ENCODE results near the gene ETV2.

The ETV2 gene

DNA sequence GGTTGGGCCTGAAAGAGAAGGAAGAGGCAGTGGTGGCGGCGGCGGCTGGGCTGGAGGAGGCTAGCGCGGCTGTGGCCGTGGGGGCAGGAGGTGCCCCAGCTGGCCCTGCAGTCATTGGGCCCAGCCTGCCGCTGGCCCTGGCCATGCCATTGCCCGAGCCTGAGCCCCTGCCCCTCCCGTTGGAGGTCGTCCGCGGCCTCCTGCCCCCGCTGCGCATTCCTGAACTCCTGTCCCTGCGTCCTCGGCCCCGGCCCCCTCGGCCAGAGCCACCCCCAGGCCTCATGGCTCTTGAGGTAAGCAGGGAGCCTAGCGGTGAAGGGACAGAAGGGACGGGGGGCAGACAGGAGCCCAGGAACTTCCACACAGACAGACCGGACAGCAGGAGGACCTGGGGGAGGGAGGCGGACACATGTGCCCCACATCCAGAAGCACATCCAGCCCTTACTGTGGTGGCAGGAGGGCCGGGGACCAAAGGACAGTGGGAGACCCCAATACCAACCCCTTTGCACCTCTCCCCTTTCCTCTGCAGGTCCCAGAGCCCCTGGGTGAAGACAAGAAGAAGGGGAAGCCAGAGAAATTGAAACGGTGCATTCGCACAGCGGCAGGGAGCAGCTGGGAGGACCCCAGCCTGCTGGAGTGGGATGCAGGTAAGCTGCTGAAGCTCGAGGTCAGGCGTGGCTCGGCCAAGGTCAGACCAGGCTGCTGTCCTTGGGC is 7.7 kb upstream of the ETV2 start:
- H3K27me3 ChIP-seq (ENCODE audit: control insufficient read depth, insufficient read depth, low read length) = no peaks in the 10 kb centered on the region
- no peaks in the 10 kb centered on the region for H3K9me3 ChIP-seq (ENCODE audit: control insufficient read depth, low read length)
- H3K4me1 ChIP-seq (ENCODE audit: control insufficient read depth, insufficient read depth, low read length) = peaks cover 5% of the 10 kb centered on the region
- peaks cover 7% of the 10 kb centered on the region for H3K36me3 ChIP-seq (ENCODE audit: control insufficient read depth, insufficient read depth, low read length)
- H3K9ac ChIP-seq (ENCODE audit: low read length) = no peak overlapping the region
- no peak overlapping the region for H3K4me3 ChIP-seq (ENCODE audit: low read length)

GRCh38 chr19:35636651-35637050 is 4.9 kb upstream of the ETV2 start:
- Histone ChIP-seq H3K4me3 (ENCODE audit: low read length) (no peak overlapping the region), H3K27me3 (ENCODE audit: control insufficient read depth, insufficient read depth, low read length) (no peaks in the 10 kb centered on the region), H3K4me1 (ENCODE audit: control insufficient read depth, insufficient read depth, low read length) (no peaks in the 10 kb centered on the region), H3K9ac (ENCODE audit: low read length) (no peak overlapping the region), H3K36me3 (ENCODE audit: control insufficient read depth, insufficient read depth, low read length) (peaks cover 7% of the 10 kb centered on the region), H3K9me3 (ENCODE audit: control insufficient read depth, low read length) (no peaks in the 10 kb centered on the region)

DNA sequence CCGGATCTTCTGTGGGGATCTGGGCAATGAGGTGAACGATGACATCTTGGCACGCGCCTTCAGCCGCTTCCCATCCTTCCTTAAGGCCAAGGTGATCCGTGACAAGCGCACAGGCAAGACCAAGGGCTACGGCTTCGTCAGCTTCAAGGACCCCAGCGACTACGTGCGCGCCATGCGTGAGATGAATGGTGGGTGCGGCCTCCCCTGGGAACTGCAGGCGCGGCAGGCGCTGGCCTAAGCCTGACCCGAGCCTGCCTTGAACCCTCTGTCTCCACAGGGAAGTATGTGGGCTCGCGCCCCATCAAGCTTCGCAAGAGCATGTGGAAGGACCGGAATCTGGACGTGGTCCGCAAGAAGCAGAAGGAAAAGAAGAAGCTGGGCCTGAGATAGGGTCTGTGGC is 4.4 kb upstream of the ETV2 start:
- no peaks in the 10 kb centered on the region for H3K27me3 ChIP-seq (ENCODE audit: control insufficient read depth, insufficient read depth, low read length)
- no peaks in the 10 kb centered on the region for H3K9me3 ChIP-seq (ENCODE audit: control insufficient read depth, low read length)
- H3K4me3 ChIP-seq (ENCODE audit: low read length) = no peak overlapping the region
- no peaks in the 10 kb centered on the region for H3K4me1 ChIP-seq (ENCODE audit: control insufficient read depth, insufficient read depth, low read length)
- H3K36me3 ChIP-seq (ENCODE audit: control insufficient read depth, insufficient read depth, low read length) = peaks cover 7% of the 10 kb centered on the region
- no peak overlapping the region for H3K9ac ChIP-seq (ENCODE audit: low read length)

- Histone ChIP-seq H3K9me3 (ENCODE audit: control insufficient read depth, low read length) (no peaks in the 10 kb centered on the region), H3K9ac (ENCODE audit: low read length) (no peak overlapping the region), H3K4me3 (ENCODE audit: low read length) (no peak overlapping the region), H3K36me3 (ENCODE audit: control insufficient read depth, insufficient read depth, low read length) (no peaks in the 10 kb centered on the region), H3K4me1 (ENCODE audit: control insufficient read depth, insufficient read depth, low read length) (peaks cover 8% of the 10 kb centered on the region), H3K27me3 (ENCODE audit: control insufficient read depth, insufficient read depth, low read length) (no peaks in the 10 kb centered on the region)
These were observed 2.3 kb upstream of the ETV2 start for GRCh38 chr19:35639321-35639639.

- Histone ChIP-seq H3K27me3 (ENCODE audit: control insufficient read depth, insufficient read depth, low read length) (no peaks in the 10 kb centered on the region), H3K4me3 (ENCODE audit: low read length) (no peak overlapping the region)
These were observed 1.7 kb upstream of the ETV2 start for GRCh38 chr19:35639863-35640262.

DNA sequence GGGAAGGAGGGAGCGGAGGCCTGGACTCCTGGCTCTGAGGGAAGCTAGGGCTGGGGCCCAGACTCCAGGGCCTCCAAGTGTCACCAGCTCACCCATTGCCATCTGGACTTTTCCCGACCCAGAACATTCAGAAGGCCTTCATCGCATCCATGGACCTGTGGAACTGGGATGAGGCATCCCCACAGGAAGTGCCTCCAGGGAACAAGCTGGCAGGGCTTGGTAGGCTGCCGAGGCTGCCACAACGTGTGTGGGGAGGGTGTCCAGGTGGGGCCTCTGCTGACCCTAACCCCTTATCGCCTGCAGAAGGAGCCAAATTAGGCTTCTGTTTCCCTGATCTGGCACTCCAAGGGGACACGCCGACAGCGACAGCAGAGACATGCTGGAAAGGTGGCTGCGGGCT is 767 bp downstream of the ETV2 start:
- H3K9me3 ChIP-seq (ENCODE audit: control insufficient read depth, low read length) = no peaks in the 10 kb centered on the region
- H3K27me3 ChIP-seq (ENCODE audit: control insufficient read depth, insufficient read depth, low read length) = no peaks in the 10 kb centered on the region
- no peak overlapping the region for H3K4me3 ChIP-seq (ENCODE audit: low read length)
- no peaks in the 10 kb centered on the region for H3K36me3 ChIP-seq (ENCODE audit: control insufficient read depth, insufficient read depth, low read length)
- no peak overlapping the region for H3K9ac ChIP-seq (ENCODE audit: low read length)
- H3K4me1 ChIP-seq (ENCODE audit: control insufficient read depth, insufficient read depth, low read length) = peaks cover 16% of the 10 kb centered on the region

More at GRCh38 chr19:35639863-35640262, 1.7 kb upstream of the ETV2 start:
- H3K4me1 ChIP-seq (ENCODE audit: control insufficient read depth, insufficient read depth, low read length) = peaks cover 12% of the 10 kb centered on the region
- H3K9ac ChIP-seq (ENCODE audit: low read length) = no peak overlapping the region
- no peaks in the 10 kb centered on the region for H3K36me3 ChIP-seq (ENCODE audit: control insufficient read depth, insufficient read depth, low read length)
- no peaks in the 10 kb centered on the region for H3K9me3 ChIP-seq (ENCODE audit: control insufficient read depth, low read length)

DNA sequence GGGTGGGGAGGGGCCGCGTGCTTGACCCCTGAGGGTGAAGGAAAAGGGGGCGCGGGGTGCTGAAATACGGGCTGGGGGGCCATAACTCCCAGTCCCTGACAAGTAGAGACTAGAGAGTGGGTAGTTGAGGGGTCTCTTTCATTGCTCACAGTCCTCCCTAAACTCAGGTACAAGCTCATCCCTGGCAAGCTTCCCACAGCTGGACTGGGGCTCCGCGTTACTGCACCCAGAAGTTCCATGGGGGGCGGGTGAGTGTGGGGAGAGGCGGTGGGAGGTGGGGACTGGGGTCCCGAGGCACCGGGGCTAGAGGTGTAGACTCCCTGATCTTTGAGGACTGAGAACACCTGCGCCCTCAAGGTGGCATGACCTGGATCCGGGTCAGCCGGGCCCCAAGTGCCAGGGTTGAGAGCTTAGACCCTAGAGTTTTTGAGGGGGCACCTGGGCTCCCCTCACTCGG is 1.3 kb downstream of the ETV2 start:
- Histone ChIP-seq H3K9ac (ENCODE audit: low read length) (peak overlapping the region; percentile 78), H3K4me3 (ENCODE audit: low read length) (peak overlapping the region; percentile 85), H3K27me3 (ENCODE audit: control insufficient read depth, insufficient read depth, low read length) (no peaks in the 10 kb centered on the region), H3K4me1 (ENCODE audit: control insufficient read depth, insufficient read depth, low read length) (peaks cover 16% of the 10 kb centered on the region), H3K9me3 (ENCODE audit: control insufficient read depth, low read length) (no peaks in the 10 kb centered on the region), H3K36me3 (ENCODE audit: control insufficient read depth, insufficient read depth, low read length) (no peaks in the 10 kb centered on the region)

DNA sequence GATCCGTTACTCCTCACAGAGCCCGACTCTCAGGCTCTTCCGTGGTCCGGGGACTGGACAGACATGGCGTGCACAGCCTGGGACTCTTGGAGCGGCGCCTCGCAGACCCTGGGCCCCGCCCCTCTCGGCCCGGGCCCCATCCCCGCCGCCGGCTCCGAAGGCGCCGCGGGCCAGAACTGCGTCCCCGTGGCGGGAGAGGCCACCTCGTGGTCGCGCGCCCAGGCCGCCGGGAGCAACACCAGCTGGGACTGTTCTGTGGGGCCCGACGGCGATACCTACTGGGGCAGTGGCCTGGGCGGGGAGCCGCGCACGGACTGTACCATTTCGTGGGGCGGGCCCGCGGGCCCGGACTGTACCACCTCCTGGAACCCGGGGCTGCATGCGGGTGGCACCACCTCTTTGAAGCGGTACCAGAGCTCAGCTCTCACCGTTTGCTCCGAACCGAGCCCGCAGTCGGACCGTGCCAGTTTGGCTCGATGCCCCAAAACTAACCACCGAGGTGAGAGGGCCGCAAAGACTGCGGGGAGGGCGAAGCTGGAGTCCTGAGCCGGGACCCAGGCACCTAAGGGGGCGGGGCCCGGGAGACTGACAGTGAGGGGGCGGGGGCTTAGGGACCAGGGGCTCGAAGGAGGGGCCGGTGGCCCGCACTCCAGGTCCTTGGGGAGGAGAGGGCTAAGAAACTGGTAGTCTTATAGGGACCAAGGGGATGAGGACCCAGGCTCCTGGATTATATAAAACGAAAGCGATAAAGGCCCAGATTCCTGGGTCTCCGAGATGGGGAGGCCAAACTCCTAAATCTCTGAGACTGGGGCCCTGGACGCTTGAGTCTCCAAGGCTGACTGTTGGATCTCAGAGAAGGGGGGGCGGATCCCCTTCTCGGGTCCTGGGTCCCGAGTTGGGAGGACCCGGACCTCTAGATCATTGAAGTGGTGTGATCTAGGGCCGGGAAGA is 2.0 kb downstream of the ETV2 start:
- Histone ChIP-seq H3K4me3 (ENCODE audit: low read length) (peak overlapping the region; percentile 85), H3K27me3 (ENCODE audit: control insufficient read depth, insufficient read depth, low read length) (no peaks in the 10 kb centered on the region), H3K36me3 (ENCODE audit: control insufficient read depth, insufficient read depth, low read length) (no peaks in the 10 kb centered on the region), H3K9me3 (ENCODE audit: control insufficient read depth, low read length) (no peaks in the 10 kb centered on the region), H3K9ac (ENCODE audit: low read length) (peak overlapping the region; percentile 78), H3K4me1 (ENCODE audit: control insufficient read depth, insufficient read depth, low read length) (peaks cover 16% of the 10 kb centered on the region)

GRCh38 chr19:35644206-35644986 is 2.9 kb downstream of the ETV2 start:
- H3K9ac ChIP-seq (ENCODE audit: low read length) = peak overlapping the region; percentile 78
- no peaks in the 10 kb centered on the region for H3K9me3 ChIP-seq (ENCODE audit: control insufficient read depth, low read length)
- H3K36me3 ChIP-seq (ENCODE audit: control insufficient read depth, insufficient read depth, low read length) = no peaks in the 10 kb centered on the region
- peak overlapping the region; percentile 85 for H3K4me3 ChIP-seq (ENCODE audit: low read length)
- H3K4me1 ChIP-seq (ENCODE audit: control insufficient read depth, insufficient read depth, low read length) = peaks cover 16% of the 10 kb centered on the region
- no peaks in the 10 kb centered on the region for H3K27me3 ChIP-seq (ENCODE audit: control insufficient read depth, insufficient read depth, low read length)

- Histone ChIP-seq H3K27me3 (ENCODE audit: control insufficient read depth, insufficient read depth, low read length) (no peaks in the 10 kb centered on the region), H3K4me3 (ENCODE audit: low read length) (peak overlapping the region; percentile 85), H3K9me3 (ENCODE audit: control insufficient read depth, low read length) (no peaks in the 10 kb centered on the region), H3K4me1 (ENCODE audit: control insufficient read depth, insufficient read depth, low read length) (peaks cover 16% of the 10 kb centered on the region), H3K9ac (ENCODE audit: low read length) (peak overlapping the region; percentile 53), H3K36me3 (ENCODE audit: control insufficient read depth, insufficient read depth, low read length) (no peaks in the 10 kb centered on the region)
These were observed 3.6 kb downstream of the ETV2 start for GRCh38 chr19:35644987-35645679.

DNA sequence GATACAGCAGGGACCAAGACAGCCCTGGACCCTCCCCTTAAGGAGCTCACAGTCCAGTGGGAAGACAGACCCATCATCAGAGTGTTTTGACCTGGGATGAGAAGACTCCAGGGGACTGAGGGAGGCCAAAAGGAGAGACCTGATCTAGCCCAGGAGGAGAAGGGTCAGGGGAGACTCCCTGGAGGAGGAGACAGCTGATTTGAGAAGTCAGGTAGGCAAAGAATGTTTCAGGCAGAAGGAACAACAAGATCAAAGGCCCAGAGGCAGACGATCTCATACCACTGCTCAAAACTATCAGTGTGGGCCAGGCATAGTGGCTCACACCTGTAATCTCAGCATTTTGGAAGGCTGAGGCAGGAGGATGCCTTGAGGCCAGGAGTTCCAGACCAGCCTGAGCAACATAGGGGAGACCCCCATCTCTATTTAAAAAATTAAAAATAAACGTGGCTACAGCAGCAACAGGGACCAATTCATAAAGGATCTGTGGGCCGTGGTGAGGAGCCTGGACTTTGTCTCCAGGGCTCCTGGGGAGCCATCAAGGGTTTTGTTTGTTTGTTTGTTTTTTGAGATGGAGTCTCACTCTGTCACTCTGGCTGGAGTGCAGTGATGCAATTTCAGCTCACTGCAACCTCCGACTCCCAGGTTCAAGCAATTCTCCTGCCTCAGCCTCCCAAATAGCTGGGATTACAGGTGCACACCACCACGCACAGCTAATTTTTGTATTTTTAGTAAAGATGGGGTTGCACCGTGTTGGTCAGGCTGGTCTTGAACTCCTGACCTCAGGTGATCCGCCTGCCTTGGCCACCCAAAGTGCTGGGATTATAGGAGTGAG is 4.4 kb downstream of the ETV2 start:
- no peak overlapping the region for H3K4me3 ChIP-seq (ENCODE audit: low read length)

More for the DNA sequence above, 4.4 kb downstream of the ETV2 start:
- Histone ChIP-seq H3K9me3 (ENCODE audit: control insufficient read depth, low read length) (no peaks in the 10 kb centered on the region), H3K9ac (ENCODE audit: low read length) (no peak overlapping the region), H3K4me1 (ENCODE audit: control insufficient read depth, insufficient read depth, low read length) (peaks cover 16% of the 10 kb centered on the region), H3K36me3 (ENCODE audit: control insufficient read depth, insufficient read depth, low read length) (no peaks in the 10 kb centered on the region), H3K27me3 (ENCODE audit: control insufficient read depth, insufficient read depth, low read length) (no peaks in the 10 kb centered on the region)
